ENCODE data around the gene PCDH9. TPM values are rescaled to one million over a fixed set of nuclear protein-coding genes. Genes with fewer than 3 reads are reported as not detected.
"Not testable (repeated sequence)": the region's sequence is repeated elsewhere in the genome, so short reads cannot be mapped to it uniquely, and the experiment has no call there.

Gene PCDH9
- total RNA-seq, 1 donor from 2014 or later: 29.7 TPM

- no peaks in the 10 kb centered on the region for H3K27me3 Mint-ChIP-seq (ENCODE audit: low read depth)
- no peak overlapping the region for H3K27ac Mint-ChIP-seq
- no peaks in the 10 kb centered on the region for H3K4me1 Mint-ChIP-seq
- H3K9me3 Mint-ChIP-seq: peaks cover 12% of the 10 kb centered on the region
- no peaks in the 10 kb centered on the region for H3K36me3 Mint-ChIP-seq
- H3K4me3 Mint-ChIP-seq: no peak overlapping the region
- no peak for TF ChIP-seq CTCF (IDR thresholded peaks at IDR 0.05; ENCODE audit: unreplicated experiment)
- DNase-seq (ENCODE audit: low spot score in 2 of 2, unreplicated experiment in 2 of 2): no peak
These were observed 606.9 kb downstream of the PCDH9 start for GRCh38 chr13:66623129-66623820.

DNA sequence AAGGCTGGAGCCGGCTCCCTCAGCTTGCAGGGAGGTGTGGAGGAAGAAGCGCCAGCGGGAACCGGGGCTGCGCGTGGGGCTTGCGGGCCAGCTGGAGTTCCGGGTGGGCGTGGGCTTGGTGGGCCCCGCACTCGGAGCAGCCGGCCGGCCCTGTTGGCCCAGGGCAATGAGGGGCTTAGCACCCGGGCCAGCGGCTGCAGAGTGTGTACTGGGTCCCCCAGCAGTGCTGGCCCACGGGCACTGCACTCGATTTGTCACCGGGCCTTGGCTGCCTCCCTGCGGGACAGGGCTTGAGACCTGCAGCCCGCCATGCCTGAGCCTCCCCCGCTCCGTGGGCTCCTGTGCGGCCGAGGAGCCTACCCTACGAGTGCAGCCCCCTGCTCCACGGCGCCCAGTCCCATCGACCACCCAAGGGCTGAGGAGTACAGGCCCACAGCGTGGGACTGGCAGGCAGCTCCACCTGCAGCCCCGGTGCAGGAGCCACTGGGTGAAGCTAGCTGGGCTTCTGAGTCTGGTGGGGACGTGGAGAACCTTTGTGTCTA, 608.2 kb downstream of the PCDH9 start:
- H3K36me3 Mint-ChIP-seq; H3K4me3 Mint-ChIP-seq; H3K27ac Mint-ChIP-seq; DNase-seq (ENCODE audit: low spot score in 2 of 2, unreplicated experiment in 2 of 2); H3K4me1 Mint-ChIP-seq; H3K27me3 Mint-ChIP-seq (ENCODE audit: low read depth): not testable (repeated sequence)
- peaks cover 12% of the 10 kb centered on the region for H3K9me3 Mint-ChIP-seq

GRCh38 chr13:66618702-66619101, 611.4 kb downstream of the PCDH9 start:
- TF ChIP-seq CTCF (IDR thresholded peaks at IDR 0.05; ENCODE audit: unreplicated experiment): no peak
- H3K4me1 Mint-ChIP-seq: no peaks in the 10 kb centered on the region
- no peak overlapping the region for H3K4me3 Mint-ChIP-seq
- no peak for DNase-seq (ENCODE audit: low spot score in 2 of 2, unreplicated experiment in 2 of 2)
- H3K27ac Mint-ChIP-seq: no peak overlapping the region
- no peaks in the 10 kb centered on the region for H3K36me3 Mint-ChIP-seq
- peaks cover 29% of the 10 kb centered on the region for H3K9me3 Mint-ChIP-seq
- no peaks in the 10 kb centered on the region for H3K27me3 Mint-ChIP-seq (ENCODE audit: low read depth)

DNA sequence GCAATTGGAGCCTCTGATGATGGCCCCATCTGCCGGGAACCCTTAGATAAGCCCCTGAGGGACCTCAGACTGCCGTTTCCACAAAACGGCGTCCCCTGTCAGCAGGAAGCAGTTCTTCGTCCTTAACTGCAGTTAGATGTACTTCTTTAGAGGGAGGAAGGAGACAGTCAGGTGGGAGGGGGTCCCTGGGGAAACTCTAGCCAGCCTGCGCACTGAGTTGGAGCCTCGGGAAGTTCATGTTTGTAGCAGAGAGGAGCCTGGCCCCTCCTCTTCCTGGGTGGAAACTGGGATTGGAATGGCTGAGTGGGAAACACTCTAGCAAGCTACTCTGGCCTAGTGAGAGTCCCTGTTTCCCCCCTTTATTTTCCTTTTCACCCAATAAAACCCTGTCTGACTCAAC, 612.4 kb downstream of the PCDH9 start:
- TF ChIP-seq CTCF (IDR thresholded peaks at IDR 0.05; ENCODE audit: unreplicated experiment): no peak
- Mint-ChIP-seq H3K9me3 (peaks cover 25% of the 10 kb centered on the region), H3K27me3 (ENCODE audit: low read depth) (no peaks in the 10 kb centered on the region), H3K27ac (no peak overlapping the region), H3K4me3 (no peak overlapping the region), H3K36me3 (no peaks in the 10 kb centered on the region), H3K4me1 (no peaks in the 10 kb centered on the region)
- no peak for DNase-seq (ENCODE audit: low spot score in 2 of 2, unreplicated experiment in 2 of 2)

GRCh38 chr13:66612983-66613382, 617.2 kb downstream of the PCDH9 start:
- Mint-ChIP-seq H3K9me3 (peaks cover 17% of the 10 kb centered on the region), H3K4me1 (peaks cover 2% of the 10 kb centered on the region), H3K4me3 (no peak overlapping the region), H3K27ac (no peak overlapping the region), H3K27me3 (ENCODE audit: low read depth) (no peaks in the 10 kb centered on the region), H3K36me3 (no peaks in the 10 kb centered on the region)
- DNase-seq (ENCODE audit: low spot score in 2 of 2, unreplicated experiment in 2 of 2): no peak
- TF ChIP-seq CTCF (IDR thresholded peaks at IDR 0.05; ENCODE audit: unreplicated experiment): no peak

GRCh38 chr13:66586489-66586888, 643.6 kb downstream of the PCDH9 start:
- Mint-ChIP-seq H3K36me3 (no peaks in the 10 kb centered on the region), H3K27ac (no peak overlapping the region), H3K4me3 (no peak overlapping the region), H3K4me1 (peaks cover 17% of the 10 kb centered on the region), H3K9me3 (no peaks in the 10 kb centered on the region), H3K27me3 (ENCODE audit: low read depth) (no peaks in the 10 kb centered on the region)
- DNase-seq (ENCODE audit: low spot score in 2 of 2, unreplicated experiment in 2 of 2): no peak
- no peak for TF ChIP-seq CTCF (IDR thresholded peaks at IDR 0.05; ENCODE audit: unreplicated experiment)
